Sciatic nerve (tissue), 2 donors: ENCODE data around the gene RAPGEF5. TPM values are rescaled to one million over a fixed set of nuclear protein-coding genes. Genes with fewer than 3 reads are reported as not detected.

Source experiments
- ATAC-seq: fragments of 200-7000 bp; cut with Tn5 transposase; one replicate; pipeline ENCODE4 v1.9.1; 2020; ENCODE audit warnings: mild to moderate bottlenecking, moderate library complexity
- DNase-seq: peaks from one replicate; pipeline ENCODE4 v3.0.0-alpha.2; 2020; ENCODE audit warnings: low spot score
- intact Hi-C: fragments of 100-400 bp; cut with DNase I; formaldehyde crosslinking; loops from one replicate; pipeline ENCODE4 v1.14.2; 2022
- total RNA-seq: library from RNA; stranded (reverse); fragmentation: NEBNext Ultra II Directional; extraction: Animal tissue kit (Norgen Biotek cat#: 25700); gene quantifications from one replicate; pipeline ENCODE4 v1.2.1, GENCODE V29; 2021
- donor health status: DM: no; HTN: no; CAD: no.
- donor health status: DM: no; HTN: no; CAD: no.

Gene RAPGEF5
- total RNA-seq, 1 donor from 2014 or later: 62.8 TPM

GRCh38 chr7:22287412-22287811 is 69.5 kb downstream of the RAPGEF5 start:
- intact Hi-C loops: no loop called here
- no peak for ATAC-seq

GRCh38 chr7:22286436-22286835 is 70.5 kb downstream of the RAPGEF5 start:
- intact Hi-C loops: no loop called here
- no peak for ATAC-seq
- DNase-seq: no peak

More at GRCh38 chr7:22287412-22287811, 69.5 kb downstream of the RAPGEF5 start:
- no peak for DNase-seq

- intact Hi-C loops: no loop called here
- no peak for ATAC-seq
- no peak for DNase-seq
Measured at GRCh38 chr7:22281481-22281880, 75.5 kb downstream of the RAPGEF5 start.

- DNase-seq: no peak
- no peak for ATAC-seq
- intact Hi-C loops: no loop called here
Measured at GRCh38 chr7:22280031-22280430, 76.9 kb downstream of the RAPGEF5 start.

- intact Hi-C loops: no loop called here
- DNase-seq (no peak), ATAC-seq (no peak)
Measured at GRCh38 chr7:22278660-22279059, 78.3 kb downstream of the RAPGEF5 start.

GRCh38 chr7:22277375-22277774 is 79.6 kb downstream of the RAPGEF5 start:
- ATAC-seq: no peak
- intact Hi-C loops: no loop called here
- DNase-seq: no peak

GRCh38 chr7:22275661-22276060 is 81.3 kb downstream of the RAPGEF5 start:
- intact Hi-C loops: no loop called here
- ATAC-seq (no peak), DNase-seq (no peak)

- intact Hi-C loops: no loop called here
- no peak for ATAC-seq
Measured at GRCh38 chr7:22271311-22271710, 85.6 kb downstream of the RAPGEF5 start.

GRCh38 chr7:22270371-22270770 is 86.6 kb downstream of the RAPGEF5 start:
- no peak for DNase-seq
- intact Hi-C loops: no loop called here
- ATAC-seq: no peak

More at GRCh38 chr7:22271311-22271710, 85.6 kb downstream of the RAPGEF5 start:
- DNase-seq: no peak

GRCh38 chr7:22269963-22270362 is 87.0 kb downstream of the RAPGEF5 start:
- ATAC-seq (no peak), DNase-seq (no peak)
- intact Hi-C loops: no loop called here

GRCh38 chr7:22268884-22269421 is 88.0 kb downstream of the RAPGEF5 start:
- DNase-seq (no peak), ATAC-seq (no peak)
- intact Hi-C loops: no loop called here

GRCh38 chr7:22267930-22268615 is 88.9 kb downstream of the RAPGEF5 start:
- no peak for ATAC-seq
- no peak for DNase-seq
- intact Hi-C loops: no loop called here

GRCh38 chr7:22262538-22262937 is 94.4 kb downstream of the RAPGEF5 start:
- intact Hi-C loops: no loop called here
- ATAC-seq (no peak), DNase-seq (no peak)

GRCh38 chr7:22256541-22257096 is 100.3 kb downstream of the RAPGEF5 start:
- ATAC-seq (no peak), DNase-seq (no peak)
- intact Hi-C loops: no loop called here

- DNase-seq (no peak), ATAC-seq (peak; percentile 15)
- intact Hi-C loops: no loop called here
Measured at GRCh38 chr7:22255834-22256233, 101.1 kb downstream of the RAPGEF5 start.

GRCh38 chr7:22255342-22255741 is 101.6 kb downstream of the RAPGEF5 start:
- DNase-seq (no peak), ATAC-seq (no peak)
- intact Hi-C loops: no loop called here

GRCh38 chr7:22252936-22253536 is 103.9 kb downstream of the RAPGEF5 start:
- intact Hi-C loops: no loop called here
- ATAC-seq (no peak), DNase-seq (no peak)

- intact Hi-C loops: no loop called here
- DNase-seq (no peak), ATAC-seq (no peak)
Measured at GRCh38 chr7:22252016-22252415, 104.9 kb downstream of the RAPGEF5 start.

GRCh38 chr7:22251281-22251680 is 105.7 kb downstream of the RAPGEF5 start:
- intact Hi-C loops: no loop called here
- no peak for DNase-seq
- no peak for ATAC-seq

- ATAC-seq (no peak), DNase-seq (no peak)
- intact Hi-C loops: no loop called here
Measured at GRCh38 chr7:22250390-22250789, 106.6 kb downstream of the RAPGEF5 start.
